GM12873 (cell line): ENCODE results near the gene ADAM19.

Experiments
- CTCF ChIP-seq: IDR thresholded peaks from 2 replicates; pipeline ENCODE4 v1.5.1; 2012; ENCODE audit warnings: low read depth, mild to moderate bottlenecking, moderate library complexity, low read length, control low read depth; ENCODE audit not compliant: insufficient read depth; ENCODE audit errors: missing control alignments

The ADAM19 gene

GRCh38 chr5:157481666-157482065, 93.9 kb downstream of the ADAM19 start:
- TF ChIP-seq CTCF: no peak

GRCh38 chr5:157481265-157481664, 94.3 kb downstream of the ADAM19 start:
- TF ChIP-seq CTCF: no peak

DNA sequence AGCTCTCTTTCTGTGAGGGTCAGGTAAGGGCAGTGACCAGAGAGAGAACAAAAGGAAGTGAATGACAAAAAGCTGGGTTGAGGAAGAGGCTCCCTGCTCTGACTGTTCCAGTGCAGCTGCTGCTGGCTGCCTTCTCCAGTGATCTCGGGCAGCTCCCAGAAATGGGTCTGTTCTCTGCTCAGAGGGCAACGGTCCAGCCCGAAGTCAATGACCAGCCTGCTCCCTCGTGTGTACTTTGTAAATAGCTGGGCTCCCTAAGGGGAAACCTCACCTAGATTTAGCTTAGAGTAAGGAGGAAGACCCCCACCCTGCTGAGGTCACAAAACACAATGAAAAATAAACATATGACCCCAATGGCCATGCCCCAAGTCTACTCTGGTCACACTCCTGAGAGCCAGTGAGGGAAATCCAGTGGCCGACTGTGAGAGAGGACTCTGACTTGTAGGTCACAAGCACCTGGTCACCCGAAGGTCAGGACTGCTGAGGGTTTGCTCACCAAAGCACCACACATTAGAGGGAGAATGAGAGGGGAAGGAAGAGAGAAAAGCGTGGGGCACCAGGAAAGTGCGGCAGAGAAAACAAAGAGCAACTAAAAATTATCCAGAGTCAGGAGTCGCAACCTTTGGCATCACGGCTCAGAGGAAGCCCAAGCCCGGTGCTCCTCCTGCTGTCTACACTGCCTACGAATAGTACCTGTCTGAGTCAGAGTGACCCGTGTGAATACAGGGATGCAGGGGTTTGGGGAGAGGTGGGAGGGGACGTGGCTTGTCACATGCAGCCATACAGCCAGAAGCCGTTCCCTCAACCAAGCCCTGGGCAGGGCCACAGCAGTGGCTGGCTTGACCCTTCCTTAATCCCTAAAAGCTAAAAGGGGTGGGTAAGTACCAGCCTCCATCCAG, 95.7 kb downstream of the ADAM19 start:
- no peak for TF ChIP-seq CTCF

- no peak for TF ChIP-seq CTCF
These were observed 96.4 kb downstream of the ADAM19 start for GRCh38 chr5:157479166-157479565.

- no peak for TF ChIP-seq CTCF
These were observed 96.8 kb downstream of the ADAM19 start for GRCh38 chr5:157478726-157479125.

GRCh38 chr5:157477814-157478494, 97.6 kb downstream of the ADAM19 start:
- no peak for TF ChIP-seq CTCF

- peak; percentile 82 for TF ChIP-seq CTCF
These were observed 98.7 kb downstream of the ADAM19 start for GRCh38 chr5:157476702-157477408.
